ENCODE measurements around the gene ATRN. TPM values are rescaled to one million over a fixed set of nuclear protein-coding genes. Genes with fewer than 3 reads are reported as not detected.

The ATRN gene
- total RNA-seq = 44.0 and 46.6 TPM in 2 replicates

DNA sequence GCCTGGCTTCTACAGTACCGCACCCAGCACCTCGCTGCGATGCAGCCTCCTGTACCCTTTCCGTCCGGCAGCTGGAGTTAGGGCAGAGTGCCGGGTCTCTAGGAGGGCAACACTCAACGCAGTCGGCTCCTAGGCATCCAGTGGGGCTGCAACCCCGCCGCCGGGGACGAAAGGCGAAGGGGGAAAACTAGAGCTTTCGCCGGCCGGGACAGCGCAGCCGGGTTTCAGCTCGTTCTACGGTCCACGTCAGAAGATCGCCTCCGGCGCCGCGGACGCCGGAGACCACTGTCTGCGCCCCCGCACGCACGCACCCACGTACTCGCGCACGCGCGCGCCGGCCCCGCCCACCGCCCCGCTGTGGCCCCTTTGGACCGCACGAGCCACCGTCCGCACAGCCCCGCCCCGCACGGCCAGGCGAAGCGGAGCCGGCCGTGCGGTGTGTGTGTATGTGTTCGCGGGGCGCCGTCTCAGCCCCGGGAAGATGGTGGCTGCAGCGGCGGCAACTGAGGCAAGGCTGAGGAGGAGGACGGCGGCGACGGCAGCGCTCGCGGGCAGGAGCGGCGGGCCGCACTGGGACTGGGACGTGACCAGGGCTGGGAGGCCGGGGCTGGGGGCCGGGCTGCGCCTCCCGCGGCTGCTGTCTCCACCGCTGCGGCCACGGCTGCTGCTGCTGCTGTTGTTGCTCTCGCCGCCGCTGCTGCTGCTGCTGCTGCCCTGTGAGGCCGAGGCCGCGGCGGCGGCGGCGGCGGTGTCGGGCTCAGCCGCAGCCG, at the start of gene ATRN:
ATRN (plus strand) TSS at position 392 of the 770 bp plus-strand sequence; CDS start at position 482, 90 bp downstream.

DNA sequence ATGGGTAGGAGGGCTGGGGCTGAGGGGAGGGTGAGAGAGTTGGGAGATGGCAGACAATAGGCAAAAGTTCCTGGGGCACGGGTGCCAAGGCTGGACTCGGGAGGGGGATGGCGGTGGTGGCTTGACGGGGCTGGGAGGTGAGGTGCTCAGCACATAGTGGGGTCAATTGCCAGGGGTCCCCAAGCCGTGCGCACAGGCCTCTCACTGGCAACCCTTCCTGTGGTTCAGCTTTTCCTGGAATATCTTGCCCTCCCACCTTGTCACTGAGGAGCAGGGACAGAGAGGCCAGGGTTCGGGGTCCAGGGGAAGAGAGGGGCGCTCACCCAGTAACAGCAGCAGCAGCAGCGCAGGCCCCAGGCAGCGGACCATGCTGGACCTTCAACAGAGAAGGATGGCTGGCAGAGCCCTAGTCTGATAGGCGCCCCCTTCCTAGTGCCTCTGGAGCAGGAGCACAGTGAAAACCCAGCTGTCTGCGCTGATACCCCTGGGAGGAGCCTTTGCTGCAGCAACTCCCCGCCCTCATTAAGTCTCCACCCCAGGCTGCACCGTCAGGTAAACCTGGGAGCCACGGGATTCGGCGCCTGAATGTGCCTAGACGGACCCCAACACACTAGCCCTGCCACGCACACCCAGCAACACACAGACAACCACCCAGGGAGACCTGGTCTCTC, 192.3 kb downstream of the ATRN start, which contains the start of gene GFRA4:
GFRA4 (minus strand) TSS at position 369 of the 671 bp plus-strand sequence; CDS start at position 369, 0 bp downstream.

DNA sequence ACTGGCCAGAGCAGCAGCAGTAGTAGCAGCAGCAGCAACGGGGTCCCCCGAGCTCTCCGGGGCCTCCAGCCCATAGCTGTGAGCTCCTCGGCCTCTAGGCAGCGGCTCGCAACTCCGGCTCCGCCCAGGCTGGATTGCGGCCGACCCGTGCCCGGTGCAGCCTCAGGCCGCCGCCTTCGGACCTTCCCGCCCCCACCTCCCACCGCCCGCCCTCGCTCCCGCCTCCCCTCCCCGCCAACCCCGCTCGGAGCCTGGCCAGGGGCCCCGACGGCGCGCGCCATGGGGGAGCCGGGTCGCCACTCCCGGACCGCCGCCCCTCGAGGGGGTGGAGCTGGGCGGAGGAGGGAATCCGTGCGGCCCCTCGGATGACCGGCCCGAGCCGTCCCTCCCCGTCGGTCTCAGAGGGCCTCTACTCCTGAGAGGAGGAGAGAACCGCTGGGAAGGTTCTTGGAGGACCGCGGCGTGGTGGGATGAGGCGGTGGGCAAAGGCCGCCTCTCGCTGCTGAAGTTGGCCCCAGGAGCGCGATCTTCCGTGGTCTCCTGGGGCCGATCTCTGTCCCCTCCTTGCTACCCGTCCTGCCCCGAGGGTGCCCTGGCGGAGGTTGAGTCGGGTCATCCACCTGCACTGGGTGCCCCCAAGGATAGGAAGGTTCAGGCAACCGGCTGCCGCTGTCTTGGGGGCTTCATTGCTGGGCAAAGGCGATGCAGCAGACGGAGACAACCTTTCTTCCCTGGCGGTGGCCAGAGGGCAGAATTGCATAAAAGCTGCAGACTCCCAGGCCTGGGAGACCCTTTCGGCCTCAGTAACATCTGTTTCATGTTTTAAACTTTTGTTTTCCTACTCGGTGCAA, 211.3 kb downstream of the ATRN start, which contains the start of gene ADAM33:
ADAM33 (minus strand) TSS at position 80 of the 851 bp plus-strand sequence; CDS start at position 74, 6 bp downstream.

Small RNA genes within 50 kb of the gene (small RNA-seq; reads per million reads assigned to genes)
- not detected for gene AL353193.1 (ENCODE audit: low replicate concordance)

Other genes with a start within 250 kb of the ATRN start
- gene SLC4A11, start 231.8 kb upstream of the ATRN start, total RNA-seq = 2.2 and 2.9 TPM in 2 replicates
- gene DNAAF9, start 63.3 kb upstream of the ATRN start, total RNA-seq = 15.3 and 16.6 TPM in 2 replicates
- gene GFRA4, start 192.4 kb downstream of the ATRN start, total RNA-seq = not detected in 2 replicates
- 11.4 and 19.5 TPM in 2 replicates for gene ADAM33, start 211.0 kb downstream of the ATRN start, total RNA-seq
- gene SIGLEC1, start 241.6 kb downstream of the ATRN start, total RNA-seq = under 0.01 TPM in 2 replicates

All from placental pericyte (primary cell).